Suppressor macrophage treated with lipopolysaccharide for 1 hour (primary cell): ENCODE measurements around the gene MRPL39.
"Not testable (repeated sequence)": the region's sequence is repeated elsewhere in the genome, so short reads cannot be mapped to it uniquely, and the experiment has no call there.

Source experiments
- DNase-seq, 3 donors: peaks; one replicate each; pipeline ENCODE4 v3.0.0-alpha.2; 2020 to 2022

The MRPL39 gene

GRCh38 chr21:25607151-25608043 is at the start of gene MRPL39:
Gene MRPL39, minus strand, starts transcription at chr21:25607481. Its CDS starts 6 bp downstream, at chr21:25607475.
- DNase-seq, result peak; percentile 90 to 93 (median 91)

GRCh38 chr21:25656412-25656811 is 49.1 kb upstream of the MRPL39 start:
- DNase-seq, result no peak

GRCh38 chr21:25649146-25649545 is 41.9 kb upstream of the MRPL39 start:
- DNase-seq, result peak; percentile 56 to 70 (median 65)

DNA sequence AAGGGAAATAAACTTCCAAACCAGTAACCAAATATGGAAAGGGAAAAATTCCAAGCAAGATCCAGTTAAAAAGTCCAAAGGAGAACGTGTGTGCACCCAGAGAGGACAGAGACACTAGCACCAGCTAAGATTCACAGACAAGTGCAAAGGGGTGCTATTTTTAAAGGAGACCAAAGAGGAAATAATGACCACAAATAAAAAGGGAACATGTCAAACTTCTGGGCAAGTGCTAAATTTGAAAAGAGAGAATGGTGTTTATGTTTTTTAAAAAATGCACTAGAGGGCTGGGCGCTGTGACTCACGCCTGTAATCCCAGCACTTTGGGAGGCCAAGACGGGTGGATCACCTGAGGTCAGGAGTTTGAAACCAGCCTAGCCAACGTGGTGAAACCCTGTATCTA is 40.4 kb upstream of the MRPL39 start:
- DNase-seq, result peak in 2 of 3 donors; percentile 21 to 47

DNA sequence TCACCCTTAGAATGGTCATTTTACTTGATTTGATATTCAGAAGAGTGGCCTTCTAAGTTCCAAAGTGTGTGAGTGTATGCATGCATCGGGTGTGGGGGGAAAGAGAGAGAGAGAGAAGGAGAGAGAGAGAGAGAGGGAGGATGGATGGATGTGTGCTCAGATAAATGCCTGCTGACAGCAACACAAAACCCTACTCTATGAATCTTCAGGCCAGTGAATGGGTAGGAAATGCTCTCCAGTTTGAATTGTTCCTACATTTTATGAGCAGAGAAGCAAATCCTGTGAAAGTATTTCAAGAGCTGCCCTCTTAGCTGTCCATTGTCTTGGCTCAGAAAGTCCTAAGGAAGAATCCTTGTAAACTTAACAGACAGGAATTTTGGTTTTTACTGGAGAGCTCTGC is 39.2 kb upstream of the MRPL39 start:
- no peak for DNase-seq

- no peak for DNase-seq
Measured at GRCh38 chr21:25643486-25643885, 36.2 kb upstream of the MRPL39 start.

- no peak for DNase-seq
Measured at GRCh38 chr21:25640943-25641292, 33.6 kb upstream of the MRPL39 start.

GRCh38 chr21:25640202-25640942 is 33.1 kb upstream of the MRPL39 start:
- DNase-seq, result peak in 1 of 3 donors; percentile 7

- DNase-seq, result peak in 2 of 3 donors; percentile 14 to 33
Measured at GRCh38 chr21:25639551-25640201, 32.4 kb upstream of the MRPL39 start.

DNA sequence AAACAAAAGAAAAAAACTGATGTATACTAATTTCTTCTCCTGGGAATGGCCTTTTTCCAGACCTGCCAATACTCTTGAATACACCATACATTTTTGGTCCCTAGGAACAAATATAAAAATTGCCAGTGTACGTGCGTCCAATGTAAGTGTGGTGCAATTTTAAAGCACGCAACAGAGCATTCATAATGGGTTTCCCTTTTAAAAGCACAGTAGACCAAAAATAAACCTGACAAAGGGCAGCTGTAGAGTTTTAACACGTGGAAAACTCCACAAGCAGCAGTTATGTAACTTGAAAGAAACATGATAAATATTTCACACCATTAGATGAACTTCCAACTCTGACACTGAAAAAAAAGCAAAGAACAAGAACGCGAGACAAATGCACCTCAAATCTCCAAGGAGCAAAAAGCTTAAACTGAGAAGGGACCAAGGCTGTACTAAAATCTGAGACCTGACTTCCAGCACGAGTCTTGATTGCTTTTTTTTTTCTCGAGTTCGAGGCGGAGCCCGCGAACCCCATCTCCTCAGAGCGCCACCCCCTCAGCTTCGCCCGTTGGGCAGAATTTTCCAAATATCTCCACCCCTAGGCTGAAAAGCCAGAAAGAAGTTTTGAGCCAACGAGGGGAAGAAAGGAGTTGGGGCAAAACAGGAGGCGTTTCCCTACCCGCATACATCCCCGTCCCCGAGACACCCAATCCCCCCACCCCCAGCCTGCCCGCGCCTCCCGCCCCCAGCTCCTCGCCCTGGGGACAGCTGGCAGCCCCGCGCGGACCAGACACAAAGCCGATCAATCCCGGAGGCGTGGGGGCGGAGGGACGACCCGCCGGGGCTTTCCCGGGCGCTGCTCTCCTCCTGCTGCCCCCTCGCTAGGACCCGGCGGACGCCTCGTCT is 31.6 kb upstream of the MRPL39 start, which contains the start of gene JAM2:
JAM2 (plus strand) TSS at position 599 of the 891 bp plus-strand sequence. CDS start 564 bp downstream, outside the sequence.
- DNase-seq, result peak; percentile 30 to 65 (median 46)

DNA sequence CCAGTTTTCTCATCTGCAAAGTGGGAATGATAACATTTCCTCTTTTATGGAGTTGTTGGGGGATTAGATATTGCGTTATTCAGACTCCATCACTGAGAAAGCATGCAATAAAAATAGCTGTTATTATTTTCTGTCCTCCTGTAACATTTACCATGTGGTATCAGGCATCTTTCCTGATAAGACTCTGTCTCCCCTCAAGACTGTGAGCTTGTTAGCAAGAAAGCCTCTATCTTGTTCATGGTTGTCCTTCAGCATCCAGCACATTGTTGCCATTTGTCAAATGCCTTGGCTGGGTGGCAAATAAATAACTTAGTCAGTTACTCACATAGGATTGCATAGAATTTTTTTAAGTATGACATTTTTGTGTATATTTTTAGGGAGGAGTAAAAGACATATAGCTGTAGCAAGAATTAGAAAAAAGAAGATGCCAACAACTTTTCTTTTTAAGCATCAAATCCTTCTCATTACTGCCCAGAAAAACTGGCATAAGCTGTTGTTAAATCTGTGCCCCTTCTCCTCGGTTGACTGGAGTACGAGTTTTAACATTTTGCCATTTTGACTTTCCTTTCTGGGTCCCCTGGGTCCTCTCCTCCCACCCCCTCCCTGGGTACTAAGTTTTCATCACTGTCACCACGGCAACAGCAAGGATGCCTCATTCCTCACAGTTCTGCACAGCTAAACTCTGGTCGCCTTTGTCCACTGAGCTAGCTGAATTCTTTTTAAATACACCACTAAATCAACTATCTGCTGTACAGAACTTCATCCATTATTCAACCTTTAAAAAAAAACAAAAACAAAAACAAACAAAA is 30.8 kb upstream of the MRPL39 start:
- DNase-seq, result no peak

- DNase-seq, result peak in 2 of 3 donors; percentile 27 to 38
Measured at GRCh38 chr21:25636727-25637126, 29.4 kb upstream of the MRPL39 start.

DNA sequence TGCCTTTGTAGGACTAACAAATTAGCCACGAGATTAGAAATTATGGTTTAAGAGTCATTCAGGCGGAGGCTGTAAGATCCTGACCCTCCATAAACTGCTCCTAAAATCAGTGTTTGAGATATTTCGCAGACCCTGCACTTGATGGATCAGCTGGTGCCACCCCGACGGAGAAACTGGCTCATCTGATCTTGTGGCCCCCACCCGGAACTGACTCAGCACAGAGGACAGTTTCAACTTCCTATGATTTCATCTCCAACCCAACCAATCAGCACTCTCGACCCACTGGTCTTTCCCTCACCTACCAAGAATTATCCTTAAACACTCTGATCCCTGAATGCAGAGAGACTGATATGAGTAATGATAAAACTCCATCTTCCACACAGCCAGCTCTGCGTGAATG is 28.0 kb upstream of the MRPL39 start:
- DNase-seq, result no peak

- no peak for DNase-seq
Measured at GRCh38 chr21:25632296-25632695, 25.0 kb upstream of the MRPL39 start.

- no peak for DNase-seq
Measured at GRCh38 chr21:25626757-25627156, 19.5 kb upstream of the MRPL39 start.

DNA sequence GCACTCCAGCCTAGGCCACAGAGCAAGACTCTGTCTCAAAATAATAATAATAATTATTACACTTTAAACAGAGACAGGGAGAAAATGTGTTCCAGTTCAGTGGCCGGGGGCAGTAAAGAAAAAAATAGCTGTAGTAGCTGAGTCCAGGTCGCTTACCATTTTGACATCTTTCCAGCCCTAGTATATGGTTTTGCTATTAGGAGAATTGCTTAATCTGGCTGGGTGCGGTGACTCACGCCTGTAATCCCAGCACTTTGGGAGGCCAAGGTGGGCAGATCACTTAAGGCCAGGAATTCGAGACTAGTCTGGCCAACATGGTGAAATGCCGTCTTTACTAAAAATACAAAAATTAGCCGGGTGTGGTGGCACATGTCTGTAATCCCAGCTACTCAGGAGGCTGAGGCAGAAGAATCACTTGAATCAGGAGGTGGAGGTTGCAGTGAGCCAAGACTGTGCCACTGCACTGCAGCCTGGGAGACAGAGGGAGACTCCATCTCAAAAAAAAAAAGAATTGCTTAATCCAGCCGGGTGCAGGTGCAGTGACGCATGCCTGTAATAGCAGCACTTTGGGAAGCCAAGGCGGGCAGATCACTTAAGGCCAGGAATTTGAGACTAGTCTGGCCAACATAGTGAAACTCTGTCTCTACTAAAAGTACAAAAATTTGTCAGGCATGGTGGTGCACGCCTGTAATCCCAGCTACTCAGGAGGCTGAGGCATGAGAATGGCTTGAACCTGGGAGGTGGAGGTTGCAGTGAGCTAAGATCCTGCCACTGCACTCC is 18.7 kb upstream of the MRPL39 start:
- not testable (repeated sequence) for DNase-seq

DNA sequence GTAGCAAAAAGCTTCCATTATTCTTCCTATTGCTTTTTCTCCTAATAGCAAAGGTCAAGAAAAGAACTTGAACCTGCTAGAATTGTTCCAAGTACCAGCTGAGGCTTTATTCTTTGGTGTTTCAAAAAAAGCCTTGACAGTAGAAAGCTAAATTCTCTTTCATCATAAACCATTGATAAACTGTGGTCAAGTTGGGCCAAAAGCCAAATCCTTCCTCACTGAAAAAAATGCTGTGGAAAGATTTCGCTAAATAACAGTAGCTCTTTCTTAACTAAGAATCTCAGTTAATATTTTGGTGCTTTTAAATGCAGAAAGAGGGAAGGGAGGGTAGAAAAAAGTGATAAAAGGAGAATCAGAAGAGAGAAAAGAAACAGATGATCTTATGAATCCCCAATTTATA is 17.8 kb upstream of the MRPL39 start:
- no peak for DNase-seq

DNA sequence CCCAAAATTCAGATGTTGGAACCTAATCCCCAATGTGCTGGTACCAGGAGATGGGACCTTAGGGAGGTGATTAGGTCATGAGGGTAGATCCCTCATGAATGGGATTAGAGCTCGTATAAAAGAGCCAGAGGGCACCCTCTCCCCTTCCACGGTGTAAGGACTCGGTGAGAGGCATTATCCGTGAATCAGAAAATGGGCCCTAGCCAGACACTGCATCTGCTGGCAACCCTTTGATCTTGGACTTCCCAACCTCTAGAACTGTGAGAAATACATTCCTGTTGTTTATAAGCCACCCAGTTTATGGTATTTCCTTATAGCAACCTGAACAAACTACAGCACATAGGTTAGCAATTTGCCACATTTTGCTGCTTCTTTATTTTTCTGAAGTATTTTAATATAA is 17.2 kb upstream of the MRPL39 start:
- no peak for DNase-seq

DNA sequence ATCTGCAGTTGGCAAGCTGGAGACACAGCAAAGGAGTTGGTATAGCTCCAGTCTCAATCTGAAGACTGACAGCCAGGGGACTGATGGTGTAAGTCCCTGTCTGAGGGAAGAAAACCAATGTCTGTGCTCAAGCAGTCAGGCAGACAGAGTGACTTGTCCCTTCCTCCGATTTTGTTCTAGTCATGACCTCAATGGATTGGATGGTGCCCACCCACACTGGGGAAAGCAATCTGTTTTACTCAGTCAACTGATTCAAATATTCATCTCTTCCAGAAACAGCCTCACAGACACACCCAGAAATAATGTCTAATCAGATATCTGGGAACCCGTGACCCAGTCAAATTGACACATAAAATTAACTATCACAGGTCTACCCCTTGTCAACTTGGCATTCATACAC is 11.9 kb upstream of the MRPL39 start:
- DNase-seq, result no peak

- DNase-seq, result no peak
Measured at GRCh38 chr21:25615880-25616279, 8.6 kb upstream of the MRPL39 start.

- DNase-seq, result no peak
Measured at GRCh38 chr21:25614441-25614840, 7.2 kb upstream of the MRPL39 start.
